Gastroesophageal sphincter (tissue), 3 donors: ENCODE measurements around the gene PPP1CB.

Experiments
- EP300 ChIP-seq: sonication (generic); formaldehyde crosslinking; IDR thresholded peaks from one replicate; pipeline ENCODE4 v1.6.1; 2017; ENCODE audit warnings: antibody characterized with exemption, mild to moderate bottlenecking
- POLR2A ChIP-seq, 2 donors: fragments of 450-650 bp; IDR thresholded peaks; one replicate each; pipeline ENCODE4 v1.6.1; 2017; ENCODE audit warnings: antibody characterized with exemption in 2 of 2, mild to moderate bottlenecking in 2 of 2, moderate library complexity in 1 of 2
- POLR2AphosphoS5 ChIP-seq: sonication (generic); formaldehyde crosslinking; IDR thresholded peaks from one replicate; pipeline ENCODE4 v1.6.1; 2017; ENCODE audit warnings: antibody characterized with exemption
- TF ChIP-seq, protein P1 (sequence below), 4 experiments: fragments of 200-600 bp in 2 of 4; fragments of 450-650 bp in 2 of 4; sonication (generic) in 1 of 4; IDR thresholded peaks; one replicate each; pipeline ENCODE4 v1.5.1; 2017 to 2019; ENCODE audit warnings: antibody characterized with exemption in 4 of 4, mild to moderate bottlenecking in 2 of 4, moderate library complexity in 2 of 4

DNA sequence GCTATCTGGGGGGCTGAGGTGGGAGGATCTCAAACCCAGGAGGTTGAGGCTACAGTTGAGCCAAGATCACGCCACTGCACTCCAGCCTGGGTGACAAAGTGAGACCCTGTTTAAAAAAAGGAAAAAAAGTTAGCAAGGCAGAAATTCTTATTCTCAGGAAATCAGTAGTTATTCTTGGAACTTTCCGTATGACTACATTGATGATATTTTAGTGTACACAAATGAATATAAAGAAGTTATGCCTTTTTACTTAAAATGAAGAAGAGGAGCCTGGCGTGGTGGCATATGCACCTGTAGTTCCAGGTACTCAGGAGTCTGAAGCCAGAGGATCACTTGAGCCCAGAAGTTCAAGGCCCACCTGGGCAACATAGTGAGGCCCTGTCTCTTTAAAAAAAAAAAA, 66.4 kb downstream of the PPP1CB start:
- TF ChIP-seq POLR2A (IDR thresholded peaks at IDR 0.05) (no peak), EP300 (no peak), POLR2AphosphoS5 (no peak)
- TF ChIP-seq, protein P1, sequence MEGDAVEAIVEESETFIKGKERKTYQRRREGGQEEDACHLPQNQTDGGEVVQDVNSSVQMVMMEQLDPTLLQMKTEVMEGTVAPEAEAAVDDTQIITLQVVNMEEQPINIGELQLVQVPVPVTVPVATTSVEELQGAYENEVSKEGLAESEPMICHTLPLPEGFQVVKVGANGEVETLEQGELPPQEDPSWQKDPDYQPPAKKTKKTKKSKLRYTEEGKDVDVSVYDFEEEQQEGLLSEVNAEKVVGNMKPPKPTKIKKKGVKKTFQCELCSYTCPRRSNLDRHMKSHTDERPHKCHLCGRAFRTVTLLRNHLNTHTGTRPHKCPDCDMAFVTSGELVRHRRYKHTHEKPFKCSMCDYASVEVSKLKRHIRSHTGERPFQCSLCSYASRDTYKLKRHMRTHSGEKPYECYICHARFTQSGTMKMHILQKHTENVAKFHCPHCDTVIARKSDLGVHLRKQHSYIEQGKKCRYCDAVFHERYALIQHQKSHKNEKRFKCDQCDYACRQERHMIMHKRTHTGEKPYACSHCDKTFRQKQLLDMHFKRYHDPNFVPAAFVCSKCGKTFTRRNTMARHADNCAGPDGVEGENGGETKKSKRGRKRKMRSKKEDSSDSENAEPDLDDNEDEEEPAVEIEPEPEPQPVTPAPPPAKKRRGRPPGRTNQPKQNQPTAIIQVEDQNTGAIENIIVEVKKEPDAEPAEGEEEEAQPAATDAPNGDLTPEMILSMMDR (IDR thresholded peaks at IDR 0.05): no peak
